Neural cell (in vitro differentiated cells): ENCODE measurements around the gene TIRAP. TPM values are rescaled to one million over a fixed set of nuclear protein-coding genes. Genes with fewer than 3 reads are reported as not detected.

Experiments used
- H2AFZ ChIP-seq: fragments of 200-600, 300-800 bp; sonication (generic), shearing (Covaris generic); 2 replicates; pipeline ENCODE4 v1.6.0; 2014; ENCODE audit warnings: low read depth, mild to moderate bottlenecking, antibody characterized with exemption, low read length, moderate library complexity
- H3F3A ChIP-seq: fragments of 200-600 bp; shearing (Covaris generic); 2 replicates; pipeline ENCODE4 v1.6.1; 2016; ENCODE audit warnings: mild to moderate bottlenecking, moderate library complexity, mixed read lengths, antibody characterized with exemption, low read length; ENCODE audit not compliant: insufficient read depth, poor library complexity, severe bottlenecking
- H3K27ac ChIP-seq: fragments of 200-600, 300-800 bp; sonication (generic), shearing (Covaris generic); 2 replicates; pipeline ENCODE4 v1.5.1; 2014; ENCODE audit warnings: mild to moderate bottlenecking, low read length, moderate library complexity
- H3K27me3 ChIP-seq: fragments of 300-800, 200-600 bp; sonication (generic), shearing (Covaris generic); 2 replicates; pipeline ENCODE4 v1.6.0; 2014; ENCODE audit warnings: mild to moderate bottlenecking, low read depth, low read length, moderate library complexity; ENCODE audit not compliant: insufficient read depth
- H3K36me3 ChIP-seq: fragments of 300-800, 200-600 bp; sonication (generic), shearing (Covaris generic); 2 replicates; pipeline ENCODE4 v1.5.1; 2014; ENCODE audit warnings: mild to moderate bottlenecking, antibody characterized with exemption, low read length, moderate library complexity; ENCODE audit not compliant: insufficient read depth
- H3K4me2 ChIP-seq: fragments of 300-800, 200-600 bp; sonication (generic), shearing (Covaris generic); 2 replicates; pipeline ENCODE4 v1.6.0; 2014; ENCODE audit warnings: mild to moderate bottlenecking, low read length
- H3K4me3 ChIP-seq: fragments of 300-800, 200-600 bp; sonication (generic), shearing (Covaris generic); 2 replicates; pipeline ENCODE4 v1.5.1; 2014; ENCODE audit warnings: mild to moderate bottlenecking, low read length, moderate library complexity
- H3K79me2 ChIP-seq: fragments of 200-600 bp; shearing (Covaris generic); replicated peaks from 2 replicates; pipeline ENCODE4 v1.6.0; 2014; ENCODE audit warnings: mild to moderate bottlenecking, low read length, moderate library complexity; ENCODE audit not compliant: insufficient read depth
- H3K9ac ChIP-seq: fragments of 300-800, 200-600 bp; sonication (generic), shearing (Covaris generic); 2 replicates; pipeline ENCODE4 v1.6.1; 2016; ENCODE audit warnings: mild to moderate bottlenecking, low read length, mixed read lengths
- H3K9me2 ChIP-seq: fragments of 200-600 bp; shearing (Covaris generic); 2 replicates; pipeline ENCODE4 v1.6.1; 2016; ENCODE audit warnings: mild to moderate bottlenecking, low read length, mixed read lengths; ENCODE audit not compliant: insufficient read depth
- H3K9me3 ChIP-seq: fragments of 200-600, 300-800 bp; sonication (generic), shearing (Covaris generic); 2 replicates; pipeline ENCODE4 v1.6.1; 2016; ENCODE audit warnings: mild to moderate bottlenecking, mixed run types, low read length, moderate library complexity, mixed read lengths
- H4K20me1 ChIP-seq: fragments of 200-600 bp; shearing (Covaris generic); 2 replicates; pipeline ENCODE4 v1.6.1; 2016; ENCODE audit warnings: mild to moderate bottlenecking, mixed run types; ENCODE audit not compliant: insufficient read depth
- CTCF ChIP-seq: fragments of 450-650 bp; IDR thresholded peaks from 2 replicates; pipeline ENCODE4 v1.5.1; 2014; ENCODE audit warnings: antibody characterized with exemption, mild to moderate bottlenecking, moderate library complexity; ENCODE audit not compliant: poor library complexity, severe bottlenecking
- EP300 ChIP-seq: fragments of 450-650 bp; conservative IDR thresholded peaks from 2 replicates; pipeline ENCODE4 v1.6.1; 2014; ENCODE audit warnings: antibody characterized with exemption, mild to moderate bottlenecking, moderate library complexity; ENCODE audit not compliant: poor library complexity, severe bottlenecking
- EZH2 ChIP-seq: fragments of 200-600, 300-800 bp; shearing (Covaris generic), sonication (generic); IDR thresholded peaks from 2 replicates; pipeline ENCODE4 v1.6.1; 2014; ENCODE audit warnings: antibody characterized with exemption, low read length, borderline replicate concordance, mild to moderate bottlenecking; ENCODE audit not compliant: insufficient read depth, poor library complexity, severe bottlenecking
- MXI1 ChIP-seq: fragments of 450-650 bp; conservative IDR thresholded peaks from 2 replicates; pipeline ENCODE4 v1.6.1; 2014; ENCODE audit warnings: antibody characterized with exemption, mild to moderate bottlenecking; ENCODE audit not compliant: poor library complexity, severe bottlenecking
- POLR2AphosphoS5 ChIP-seq: IDR thresholded peaks from 2 replicates; pipeline ENCODE4 v1.6.1; 2012
- RAD21 ChIP-seq: fragments of 450-650 bp; conservative IDR thresholded peaks from 2 replicates; pipeline ENCODE4 v1.6.1; 2014; ENCODE audit warnings: antibody characterized with exemption, mild to moderate bottlenecking, moderate library complexity
- REST ChIP-seq: IDR thresholded peaks from 2 replicates; pipeline ENCODE4 v1.6.1; 2012; ENCODE audit warnings: borderline replicate concordance
- SMC3 ChIP-seq: fragments of 450-650 bp; conservative IDR thresholded peaks from 2 replicates; pipeline ENCODE4 v1.6.1; 2014; ENCODE audit warnings: antibody characterized with exemption, mild to moderate bottlenecking, moderate library complexity; ENCODE audit not compliant: poor library complexity
- TAF1 ChIP-seq: IDR thresholded peaks from 2 replicates; pipeline ENCODE4 v1.6.1; 2012; ENCODE audit warnings: low read depth
- polyA plus RNA-seq: library from polyadenylated mRNA; depleted of rRNA; stranded (reverse); fragments of >200 nt; gene quantifications from 2 replicates; pipeline ENCODE4 v1.2.3, GENCODE V29; 2014

The TIRAP gene
- polyA plus RNA-seq, 1 donor from 2014 or later, result 3.6 TPM

GRCh38 chr11:126337126-126337473 lies 54.2 kb downstream of the TIRAP start:
- Histone ChIP-seq H3F3A (no peaks in the 10 kb centered on the region), H3K9me2 (no peaks in the 10 kb centered on the region), H3K79me2 (no peaks in the 10 kb centered on the region), H3K9me3 (no peaks in the 10 kb centered on the region), H3K4me2 (no peak overlapping the region), H3K9ac (no peak overlapping the region), H4K20me1 (no peaks in the 10 kb centered on the region), H3K36me3 (no peaks in the 10 kb centered on the region), H2AFZ (no peak overlapping the region), H3K4me3 (no peak overlapping the region), H3K27ac (no peak overlapping the region), H3K27me3 (no peaks in the 10 kb centered on the region)
- TF ChIP-seq MXI1, result no peak
- TF ChIP-seq CTCF, result no peak
- no peak for TF ChIP-seq EP300
- TF ChIP-seq POLR2AphosphoS5, result no peak
- no peak for TF ChIP-seq EZH2
- TF ChIP-seq RAD21, result no peak
- TF ChIP-seq TAF1, result no peak
- TF ChIP-seq SMC3, result no peak
- TF ChIP-seq REST, result no peak

GRCh38 chr11:126337474-126338241 lies 54.8 kb downstream of the TIRAP start:
- H3K9me2 ChIP-seq, result no peaks in the 10 kb centered on the region
- H3K9me3 ChIP-seq, result no peaks in the 10 kb centered on the region
- no peaks in the 10 kb centered on the region for H3K36me3 ChIP-seq
- no peak overlapping the region for H3K9ac ChIP-seq
- H2AFZ ChIP-seq, result no peak overlapping the region
- H3K27ac ChIP-seq, result no peak overlapping the region
- H3K79me2 ChIP-seq, result no peaks in the 10 kb centered on the region
- no peak overlapping the region for H3K4me2 ChIP-seq
- no peak overlapping the region for H3K4me3 ChIP-seq
- no peaks in the 10 kb centered on the region for H3F3A ChIP-seq
- TF ChIP-seq EP300, result no peak
- TF ChIP-seq EZH2, result no peak
- TF ChIP-seq SMC3, result no peak
- H3K27me3 ChIP-seq, result no peaks in the 10 kb centered on the region
- no peaks in the 10 kb centered on the region for H4K20me1 ChIP-seq
